ENCODE measurements around the gene LIMS2.

Gene LIMS2

GRCh38 chr2:127626917-127627739 is 48.2 kb downstream of the LIMS2 start:
- H3K4me3 ChIP-seq (ENCODE audit: low read length): no peak overlapping the region
- no peak for DNase-seq (ENCODE audit: low read depth)
- no peak for TF ChIP-seq CTCF (IDR thresholded peaks at IDR 0.05; ENCODE audit: insufficient read depth, low read depth, low read length, missing control alignments)

- no peak overlapping the region for H3K4me3 ChIP-seq (ENCODE audit: low read length)
- no peak for TF ChIP-seq CTCF (IDR thresholded peaks at IDR 0.05; ENCODE audit: insufficient read depth, low read depth, low read length, missing control alignments)
- DNase-seq (ENCODE audit: low read depth): no peak
Observed at GRCh38 chr2:127626175-127626574, 49.2 kb downstream of the LIMS2 start.

- no peak for DNase-seq (ENCODE audit: low read depth)
- no peak for TF ChIP-seq CTCF (IDR thresholded peaks at IDR 0.05; ENCODE audit: insufficient read depth, low read depth, low read length, missing control alignments)
- no peak overlapping the region for H3K4me3 ChIP-seq (ENCODE audit: low read length)
Observed at GRCh38 chr2:127625572-127625951, 49.8 kb downstream of the LIMS2 start.

GRCh38 chr2:127624756-127625571 is 50.4 kb downstream of the LIMS2 start:
- no peak for TF ChIP-seq CTCF (IDR thresholded peaks at IDR 0.05; ENCODE audit: insufficient read depth, low read depth, low read length, missing control alignments)
- no peak overlapping the region for H3K4me3 ChIP-seq (ENCODE audit: low read length)
- no peak for DNase-seq (ENCODE audit: low read depth)

GRCh38 chr2:127624320-127624755 is 51.0 kb downstream of the LIMS2 start:
- no peak for TF ChIP-seq CTCF (IDR thresholded peaks at IDR 0.05; ENCODE audit: insufficient read depth, low read depth, low read length, missing control alignments)
- no peak for DNase-seq (ENCODE audit: low read depth)
- no peak overlapping the region for H3K4me3 ChIP-seq (ENCODE audit: low read length)

- no peak overlapping the region for H3K4me3 ChIP-seq (ENCODE audit: low read length)
- no peak for TF ChIP-seq CTCF (IDR thresholded peaks at IDR 0.05; ENCODE audit: insufficient read depth, low read depth, low read length, missing control alignments)
Observed at GRCh38 chr2:127623388-127624319, 51.7 kb downstream of the LIMS2 start.

More at GRCh38 chr2:127623388-127624319, 51.7 kb downstream of the LIMS2 start:
- peak; percentile 42 for DNase-seq (ENCODE audit: low read depth)
